HEK293T (cell line): ENCODE measurements around the gene PLA2G3.

Experiments used
- CTCF ChIA-PET: fragments of 350-600 bp; formaldehyde crosslinking; extraction: SDS; loops from one replicate; lab custom pipeline; 2021; ENCODE audit warnings: antibody characterized with exemption, inconsistent platforms; lab: Yijun Ruan, JAX
- POLR2A ChIA-PET: fragments of 350-600 bp; formaldehyde crosslinking; extraction: SDS; loops from one replicate; lab custom pipeline; 2020; ENCODE audit warnings: antibody characterized with exemption, inconsistent platforms; lab: Yijun Ruan, JAX
- DNase-seq: peaks from one replicate; pipeline ENCODE4 v3.0.0; 2012; ENCODE audit warnings: mixed read lengths; ENCODE audit errors: extremely low spot score
- ARNT ChIP-seq: fragments of 450-650 bp; IDR thresholded peaks from 2 replicates; pipeline ENCODE4 v1.6.1; 2017; ENCODE audit warnings: mild to moderate bottlenecking
- BHLHE40 ChIP-seq: fragments of 450-650 bp; IDR thresholded peaks from 2 replicates; pipeline ENCODE4 v1.6.1; 2016; ENCODE audit warnings: mild to moderate bottlenecking, moderate library complexity, borderline replicate concordance
- CTBP1 ChIP-seq: fragments of 450-650 bp; IDR thresholded peaks from 2 replicates; pipeline ENCODE4 v1.6.1; 2016; ENCODE audit warnings: borderline replicate concordance
- ELF4 ChIP-seq: fragments of 450-650 bp; IDR thresholded peaks from 2 replicates; pipeline ENCODE4 v1.6.1; 2017; ENCODE audit warnings: antibody characterized with exemption
- FOXA1 ChIP-seq: fragments of 450-650 bp; IDR thresholded peaks from 2 replicates; pipeline ENCODE4 v1.6.1; 2016; ENCODE audit warnings: mild to moderate bottlenecking
- FOXK2 ChIP-seq: fragments of 450-650 bp; IDR thresholded peaks from 2 replicates; pipeline ENCODE4 v1.6.1; 2016; ENCODE audit warnings: mild to moderate bottlenecking
- FOXM1 ChIP-seq: fragments of 450-650 bp; IDR thresholded peaks from 2 replicates; pipeline ENCODE4 v1.6.1; 2017; ENCODE audit warnings: mild to moderate bottlenecking, borderline replicate concordance
- HDGF ChIP-seq: fragments of 450-650 bp; IDR thresholded peaks from 2 replicates; pipeline ENCODE4 v1.6.1; 2017; ENCODE audit warnings: antibody characterized with exemption, borderline replicate concordance
- L3MBTL2 ChIP-seq: fragments of 450-650 bp; conservative IDR thresholded peaks from 2 replicates; pipeline ENCODE4 v1.6.1; 2016; ENCODE audit warnings: mild to moderate bottlenecking
- LEF1 ChIP-seq: fragments of 450-650 bp; IDR thresholded peaks from 2 replicates; pipeline ENCODE4 v1.6.1; 2017; ENCODE audit warnings: mild to moderate bottlenecking, borderline replicate concordance
- NFRKB ChIP-seq: fragments of 450-650 bp; IDR thresholded peaks from 2 replicates; pipeline ENCODE4 v1.6.1; 2016; ENCODE audit warnings: mild to moderate bottlenecking, moderate library complexity
- PKNOX1 ChIP-seq: fragments of 450-650 bp; IDR thresholded peaks from 2 replicates; pipeline ENCODE4 v1.6.1; 2016
- SP1 ChIP-seq: fragments of 450-650 bp; IDR thresholded peaks from 2 replicates; pipeline ENCODE4 v1.6.1; 2017
- SUZ12 ChIP-seq: fragments of 450-650 bp; IDR thresholded peaks from 2 replicates; pipeline ENCODE4 v1.6.1; 2016; ENCODE audit warnings: mild to moderate bottlenecking
- TARDBP ChIP-seq: fragments of 450-650 bp; IDR thresholded peaks from 2 replicates; pipeline ENCODE4 v1.6.1; 2016
- ZNF384 ChIP-seq: fragments of 450-650 bp; IDR thresholded peaks from 2 replicates; pipeline ENCODE4 v1.6.1; 2016

The PLA2G3 gene

GRCh38 chr22:31139866-31140716 lies at the start of gene PLA2G3:
PLA2G3 (minus strand) TSS chr22:31140508; CDS start chr22:31140354, 154 bp downstream.
- ChIA-PET POLR2A (interaction anchor here (1.0 kb wide), 2 partner anchors 12 to 19 kb away, joined by 3 to 4 read pairs; no protein-coding TSS in a partner anchor), CTCF (interaction anchor here (0.9 to 1.3 kb wide), 2 partner anchors 33 to 72 kb away, joined by 3 to 4 read pairs; partner anchors contain the start of genes LIMK2 and SELENOM)
- DNase-seq: no peak
- TF ChIP-seq SUZ12: no peak
- TF ChIP-seq TARDBP: no peak
- TF ChIP-seq HDGF: no peak
- no peak for TF ChIP-seq ZNF384
- TF ChIP-seq SP1: no peak
- TF ChIP-seq PKNOX1: no peak
- TF ChIP-seq FOXA1: no peak
- TF ChIP-seq ELF4: no peak
- TF ChIP-seq BHLHE40: no peak
- no peak for TF ChIP-seq FOXM1
- TF ChIP-seq NFRKB: no peak
- no peak for TF ChIP-seq ARNT
- no peak for TF ChIP-seq CTBP1
- no peak for TF ChIP-seq FOXK2
- TF ChIP-seq L3MBTL2: no peak
- TF ChIP-seq LEF1: no peak

- no peak for DNase-seq
- TF ChIP-seq BHLHE40 (no peak), TARDBP (no peak), HDGF (no peak)
- CTCF ChIA-PET: no interaction called here
- POLR2A ChIA-PET: no interaction called here
These were observed 47.3 kb upstream of the PLA2G3 start for GRCh38 chr22:31187627-31188026.

- no peak for DNase-seq
- ChIA-PET CTCF (no interaction called here), POLR2A (no interaction called here)
- TF ChIP-seq FOXM1: no peak
- TF ChIP-seq NFRKB: no peak
- no peak for TF ChIP-seq L3MBTL2
- TF ChIP-seq LEF1: no peak
- no peak for TF ChIP-seq HDGF
- TF ChIP-seq CTBP1: no peak
- TF ChIP-seq FOXK2: no peak
- TF ChIP-seq SP1: no peak
- no peak for TF ChIP-seq SUZ12
- no peak for TF ChIP-seq PKNOX1
- no peak for TF ChIP-seq FOXA1
- no peak for TF ChIP-seq ZNF384
- TF ChIP-seq BHLHE40: no peak
These were observed 44.7 kb upstream of the PLA2G3 start for GRCh38 chr22:31185056-31185455.

- DNase-seq: no peak
- no peak for TF ChIP-seq LEF1
- no peak for TF ChIP-seq FOXA1
- no peak for TF ChIP-seq L3MBTL2
- TF ChIP-seq FOXK2: no peak
- no peak for TF ChIP-seq SUZ12
- TF ChIP-seq FOXM1: no peak
- no peak for TF ChIP-seq TARDBP
- no peak for TF ChIP-seq BHLHE40
- no peak for TF ChIP-seq CTBP1
- no peak for TF ChIP-seq ARNT
- ChIA-PET POLR2A (no interaction called here), CTCF (no interaction called here)
These were observed 43.7 kb upstream of the PLA2G3 start for GRCh38 chr22:31184015-31184414.

GRCh38 chr22:31179345-31179744 lies 39.0 kb upstream of the PLA2G3 start:
- POLR2A ChIA-PET: no interaction called here
- no peak for TF ChIP-seq BHLHE40
- no peak for TF ChIP-seq FOXA1
- no peak for TF ChIP-seq SP1
- TF ChIP-seq ELF4: no peak
- no peak for TF ChIP-seq HDGF
- no peak for TF ChIP-seq ARNT
- no peak for TF ChIP-seq PKNOX1
- TF ChIP-seq NFRKB: no peak
- no peak for TF ChIP-seq LEF1
- no peak for TF ChIP-seq FOXM1
- TF ChIP-seq ZNF384: no peak
- no peak for TF ChIP-seq FOXK2
- no peak for TF ChIP-seq SUZ12
- no peak for TF ChIP-seq TARDBP
- TF ChIP-seq L3MBTL2: no peak
- no peak for TF ChIP-seq CTBP1
- CTCF ChIA-PET: no interaction called here
- DNase-seq: no peak

- no peak for TF ChIP-seq FOXM1
- TF ChIP-seq TARDBP: no peak
- no peak for TF ChIP-seq LEF1
- TF ChIP-seq SP1: no peak
- no peak for TF ChIP-seq FOXA1
- no peak for TF ChIP-seq SUZ12
- no peak for DNase-seq
- ChIA-PET POLR2A (no interaction called here), CTCF (no interaction called here)
These were observed 38.6 kb upstream of the PLA2G3 start for GRCh38 chr22:31178859-31179258.
